Embryonic facial prominence (tissue), 1 donor: ENCODE data around the gene KAZN.

ENCODE experiments used
- DNase-seq: peaks from one replicate; pipeline ENCODE4 v3.0.0-alpha.2; 2016; ENCODE audit errors: extremely low spot score

KAZN gene

GRCh38 chr1:14769486-14770274 is 171.2 kb downstream of the KAZN start:
- DNase-seq, result no peak

GRCh38 chr1:14773396-14774025 is 175.0 kb downstream of the KAZN start:
- no peak for DNase-seq

GRCh38 chr1:14774225-14774624 is 175.7 kb downstream of the KAZN start:
- no peak for DNase-seq

GRCh38 chr1:14774988-14775387 is 176.5 kb downstream of the KAZN start:
- no peak for DNase-seq

DNA sequence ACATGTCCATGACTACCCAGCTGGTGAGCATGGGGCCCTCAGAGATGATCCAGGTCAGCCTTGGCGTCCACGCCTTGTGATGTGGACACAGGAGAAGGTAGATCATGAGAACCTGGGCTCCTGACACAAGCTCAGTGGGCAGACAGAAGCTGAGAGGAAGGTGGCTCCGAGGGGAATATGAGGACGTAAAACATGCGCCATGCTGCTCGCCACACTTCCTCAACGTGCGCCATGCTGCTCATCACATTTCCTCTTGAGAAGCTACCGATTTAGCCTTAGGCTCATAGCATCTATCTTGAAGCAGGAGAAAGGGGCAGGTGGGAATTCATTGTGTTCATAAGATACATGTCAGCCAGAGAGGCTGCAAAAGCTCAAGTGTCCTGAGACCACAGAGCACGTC is 176.9 kb downstream of the KAZN start:
- no peak for DNase-seq

- no peak for DNase-seq
Observed at GRCh38 chr1:14777516-14778506, 179.3 kb downstream of the KAZN start.

DNA sequence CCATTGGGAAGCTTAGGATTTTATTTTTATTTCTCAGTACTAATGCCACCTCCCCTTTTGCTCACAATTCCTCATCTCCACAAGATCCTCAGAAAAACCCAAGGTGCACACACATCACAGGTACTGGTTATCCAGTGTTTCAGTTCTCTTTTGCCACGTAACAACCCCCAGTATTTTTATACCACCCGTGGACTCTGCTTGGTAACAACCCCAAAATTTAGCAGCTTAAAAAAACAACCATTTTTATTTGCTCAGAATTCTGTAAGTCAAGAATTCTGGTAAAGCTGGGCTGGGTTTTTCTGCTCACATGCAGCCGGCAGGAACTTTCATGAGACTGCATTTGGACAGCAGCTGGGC is 180.0 kb downstream of the KAZN start:
- DNase-seq, result no peak

DNA sequence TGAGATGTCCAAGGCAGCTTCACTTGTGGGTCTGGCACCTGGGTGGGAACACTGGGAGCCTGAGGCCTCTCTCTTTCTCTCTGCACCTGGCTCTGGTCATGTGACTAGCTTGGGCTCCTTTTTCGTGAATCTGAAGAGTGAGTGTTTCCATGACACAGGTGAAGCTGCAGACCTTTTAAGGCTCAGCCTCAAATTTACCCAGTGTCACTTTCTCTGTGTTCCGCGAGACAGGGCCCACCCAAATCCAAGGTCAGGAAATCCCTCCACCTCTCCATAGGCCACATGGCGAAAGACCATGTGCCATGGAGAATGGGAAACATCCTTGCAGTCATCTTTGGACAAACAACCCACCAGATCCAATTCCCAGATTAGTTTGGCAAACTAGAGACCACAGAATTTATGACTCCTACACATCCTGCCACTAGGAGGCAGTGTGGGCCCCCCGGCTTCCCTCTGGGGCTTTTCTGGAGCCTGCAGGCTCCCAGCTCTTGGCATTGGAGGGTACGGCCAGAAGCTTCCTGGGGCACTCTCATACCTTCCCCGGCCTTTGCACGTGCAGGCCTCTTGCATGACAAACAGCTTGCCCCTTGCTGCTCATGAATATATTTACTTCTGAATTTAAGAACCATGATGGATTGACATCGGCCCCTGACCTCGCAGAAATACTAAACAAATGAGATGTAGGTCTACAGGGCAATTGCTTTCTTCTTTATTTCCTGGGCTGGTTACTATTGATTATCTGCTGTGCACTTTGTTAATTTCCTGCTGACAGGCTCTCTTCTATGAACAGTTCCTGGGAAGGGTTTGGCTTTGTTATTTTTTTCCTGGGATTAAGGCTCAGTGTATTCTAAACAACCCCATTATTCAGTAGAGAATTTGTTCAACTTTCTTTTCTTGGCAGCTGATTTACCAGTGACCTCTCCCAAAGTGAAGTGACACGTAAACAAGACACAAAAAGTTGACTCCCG is 180.7 kb downstream of the KAZN start:
- no peak for DNase-seq

GRCh38 chr1:14780271-14780670 is 181.8 kb downstream of the KAZN start:
- DNase-seq, result no peak

GRCh38 chr1:14781811-14782210 is 183.3 kb downstream of the KAZN start:
- DNase-seq, result no peak

DNA sequence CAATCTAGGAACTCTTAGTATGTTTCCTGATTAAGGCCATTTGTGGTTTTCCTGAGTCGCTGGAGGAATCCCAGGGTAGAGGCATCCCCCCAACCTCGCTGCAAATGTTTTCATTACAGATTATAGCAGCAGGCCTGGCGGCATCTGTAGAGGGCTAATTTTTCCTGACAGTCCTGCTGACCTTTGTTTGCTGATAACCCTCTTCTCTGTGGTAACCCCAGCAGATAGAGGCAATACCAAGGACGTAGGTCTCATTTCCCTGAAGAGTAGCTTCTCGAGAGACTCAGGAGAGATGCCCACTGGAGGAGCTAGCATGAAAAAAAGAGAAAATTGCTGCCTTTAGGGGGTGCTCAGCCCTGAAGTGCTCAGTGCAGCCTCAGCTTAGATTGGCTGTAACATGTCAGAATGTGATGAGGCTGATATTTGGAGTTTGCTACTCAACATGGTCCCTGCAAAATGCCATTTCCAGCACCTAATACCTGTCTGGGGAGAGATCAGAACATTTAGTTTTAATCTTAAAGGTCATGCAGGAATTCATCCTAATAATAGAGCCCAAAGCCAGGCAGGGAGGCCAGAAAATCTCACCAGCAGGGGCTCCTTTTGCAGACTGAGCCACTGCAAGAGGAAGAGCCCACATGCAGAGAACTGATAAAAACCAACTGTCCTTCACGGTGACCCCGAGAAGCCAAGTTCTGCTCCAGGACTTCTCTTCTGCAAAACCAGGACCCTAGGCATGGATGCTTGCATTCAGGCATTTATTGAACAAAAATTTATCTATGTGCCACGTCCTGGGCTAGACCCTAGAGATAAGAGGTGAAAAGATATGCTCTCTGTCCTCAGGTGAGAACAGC is 184.5 kb downstream of the KAZN start:
- no peak for DNase-seq

DNA sequence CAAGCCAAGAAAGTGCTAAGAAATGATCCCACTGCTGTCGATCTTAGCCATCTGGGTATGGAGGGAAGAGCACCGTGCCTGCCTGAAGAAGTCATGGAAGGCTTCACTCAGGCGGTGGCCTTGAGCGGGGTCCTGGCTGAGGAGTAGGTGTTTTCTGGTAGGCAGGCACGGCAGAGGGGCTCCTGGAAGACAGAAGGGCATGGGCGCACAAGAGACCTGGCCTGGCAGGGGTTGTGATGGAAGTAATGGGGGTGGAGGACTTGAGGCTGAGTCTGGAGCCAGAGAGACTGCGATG is 185.1 kb downstream of the KAZN start:
- no peak for DNase-seq

DNA sequence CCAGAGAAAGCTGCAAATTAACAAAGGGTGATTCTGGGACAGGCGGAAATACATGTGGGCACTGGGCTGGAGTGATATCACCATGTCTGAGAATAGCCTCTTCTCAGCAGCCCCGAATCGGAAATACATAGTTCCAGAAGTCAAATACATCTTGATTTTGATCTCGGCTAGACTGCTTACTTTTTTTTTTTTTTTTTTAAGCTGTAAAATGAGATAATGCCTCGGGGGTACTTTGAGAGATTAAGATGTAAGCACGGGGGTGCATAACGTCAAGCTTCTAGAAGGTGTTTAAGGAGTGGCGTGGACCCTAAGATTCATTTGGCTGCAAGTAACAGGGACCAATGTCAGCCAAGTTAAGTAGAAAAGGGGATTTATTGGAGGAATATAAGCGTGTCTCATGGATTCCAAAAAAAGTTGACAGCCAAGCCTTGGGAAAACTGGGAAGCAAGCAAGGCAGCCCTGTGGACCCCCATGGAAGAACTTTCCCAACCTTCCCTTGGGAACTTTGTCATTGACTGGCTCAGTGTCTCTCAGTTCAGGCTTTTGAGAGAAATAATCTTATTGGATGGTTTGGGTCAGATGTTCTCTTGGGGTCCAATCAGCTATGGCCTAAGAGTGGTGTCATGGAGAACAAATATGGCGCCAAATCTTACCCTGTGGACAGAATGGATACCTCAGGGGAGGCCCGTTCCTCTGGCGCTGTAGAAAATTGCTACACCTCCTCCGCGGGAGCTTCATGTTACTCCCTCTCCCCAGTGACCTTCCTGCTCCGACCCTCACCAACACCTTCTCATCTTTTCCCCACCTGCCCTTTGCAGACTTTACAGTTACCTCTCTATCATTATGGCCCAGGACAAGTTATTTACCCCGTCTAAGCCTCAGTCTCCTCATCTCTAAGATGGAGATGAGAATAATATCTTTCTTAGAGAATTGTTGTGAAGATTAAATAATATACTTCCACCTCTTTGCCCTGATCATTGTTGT is 186.6 kb downstream of the KAZN start:
- no peak for DNase-seq

- no peak for DNase-seq
Observed at GRCh38 chr1:14786109-14786675, 187.7 kb downstream of the KAZN start.

- no peak for DNase-seq
Observed at GRCh38 chr1:14786681-14787080, 188.2 kb downstream of the KAZN start.

DNA sequence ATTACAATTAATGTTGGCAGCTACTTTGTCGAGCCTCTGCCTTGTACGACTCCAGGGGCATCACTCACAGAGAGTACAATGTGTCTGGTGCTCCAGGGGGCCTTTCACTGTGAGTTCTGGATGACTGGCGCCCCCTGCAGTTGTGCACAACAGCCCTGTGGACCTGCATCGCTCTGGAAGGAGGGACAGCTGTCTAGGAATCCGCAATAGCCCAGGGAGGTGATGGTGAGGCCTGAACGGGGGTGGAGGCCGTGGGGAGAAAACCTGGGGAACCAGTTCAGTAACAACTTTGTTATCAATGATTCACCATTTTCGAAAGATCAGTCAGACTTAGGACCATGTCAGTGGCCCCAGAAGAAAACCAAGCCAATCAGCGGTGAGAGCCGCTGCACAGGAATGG is 189.1 kb downstream of the KAZN start:
- no peak for DNase-seq

GRCh38 chr1:14788080-14788479 is 189.6 kb downstream of the KAZN start:
- DNase-seq, result no peak

DNA sequence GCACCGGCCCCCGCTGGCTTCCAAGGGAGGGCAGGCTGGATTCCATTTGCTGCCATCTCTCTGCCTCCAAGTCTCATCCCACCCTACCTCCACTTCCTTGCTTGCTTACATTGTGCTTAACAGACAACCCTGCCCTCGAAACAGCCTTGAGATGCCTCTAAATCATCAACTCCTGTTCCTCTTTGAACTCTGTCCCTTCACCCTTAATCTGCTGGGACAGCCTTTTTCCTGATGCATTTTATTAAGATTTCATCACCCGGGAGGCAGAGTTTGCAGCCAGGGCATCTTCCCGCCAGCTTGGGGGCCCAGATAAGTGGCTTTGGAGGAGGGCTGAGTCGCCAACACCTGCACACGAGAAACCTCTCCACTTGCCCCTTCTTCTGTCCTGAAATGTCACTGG is 192.5 kb downstream of the KAZN start:
- DNase-seq, result no peak

GRCh38 chr1:14791654-14792053 is 193.2 kb downstream of the KAZN start:
- DNase-seq, result no peak
